Left ventricle myocardium inferior (tissue), 1 donor: ENCODE results near the gene CASP12. TPM values are rescaled to one million over a fixed set of nuclear protein-coding genes. Genes with fewer than 3 reads are reported as not detected.

Experiments
- DNase-seq: peaks from one replicate; pipeline ENCODE4 v3.0.0-alpha.2; 2020
- H3K27ac ChIP-seq: fragments of 200-600 bp; replicated peaks from 2 replicates; pipeline ENCODE4 v1.8.0; 2021
- H3K27me3 ChIP-seq: fragments of 200-600 bp; 2 replicates; pipeline ENCODE4 v1.8.0; 2021; ENCODE audit warnings: low read depth
- H3K36me3 ChIP-seq: fragments of 200-600 bp; 2 replicates; pipeline ENCODE4 v1.8.0; 2021
- H3K4me1 ChIP-seq: fragments of 200-600 bp; 2 replicates; pipeline ENCODE4 v1.8.0; 2021
- H3K4me3 ChIP-seq: fragments of 200-600 bp; 2 replicates; pipeline ENCODE4 v1.8.0; 2021; ENCODE audit warnings: mild to moderate bottlenecking, moderate library complexity
- H3K9me3 ChIP-seq: fragments of 200-600 bp; replicated peaks from 2 replicates; pipeline ENCODE4 v1.8.0; 2021
- CTCF ChIP-seq: fragments of 200-600 bp; IDR thresholded peaks from 2 replicates; pipeline ENCODE4 v1.8.0; 2021; ENCODE audit warnings: antibody characterized with exemption, mild to moderate bottlenecking, borderline replicate concordance
- intact Hi-C: fragments of 100-400 bp; cut with micrococcal nuclease; formaldehyde crosslinking; loops from one replicate; pipeline ENCODE4 v1.11.0; 2022
- total RNA-seq: library from RNA; stranded (reverse); fragmentation: NEBNext Ultra II Directional; extraction: Animal tissue kit (Norgen Biotek cat#: 25700); gene quantifications from one replicate; pipeline ENCODE4 v1.2.1, GENCODE V29; 2021
- donor health status: DM: no; HTN: yes; CAD: no; lungs with severe emphysema.

Gene CASP12
- total RNA-seq, 1 donor from 2014 or later = not detected

GRCh38 chr11:104846216-104846615 is 52.0 kb downstream of the CASP12 start:
- TF ChIP-seq CTCF = no peak
- Histone ChIP-seq H3K4me1 (no peaks in the 10 kb centered on the region), H3K4me3 (no peak overlapping the region), H3K9me3 (peaks cover 7% of the 10 kb centered on the region), H3K36me3 (no peaks in the 10 kb centered on the region), H3K27me3 (no peaks in the 10 kb centered on the region), H3K27ac (no peak overlapping the region)
- no peak for DNase-seq
- intact Hi-C loops = no loop called here

- no peak overlapping the region for H3K27ac ChIP-seq
- no peak overlapping the region for H3K4me3 ChIP-seq
- intact Hi-C loops = no loop called here
- TF ChIP-seq CTCF = no peak
- DNase-seq = no peak
- H3K4me1 ChIP-seq = no peaks in the 10 kb centered on the region
- no peaks in the 10 kb centered on the region for H3K27me3 ChIP-seq
- H3K9me3 ChIP-seq = peaks cover 13% of the 10 kb centered on the region
- no peaks in the 10 kb centered on the region for H3K36me3 ChIP-seq
These were observed 53.8 kb downstream of the CASP12 start for GRCh38 chr11:104844451-104844850.

- intact Hi-C loops = no loop called here
- no peak for DNase-seq
- H3K4me1 ChIP-seq = no peaks in the 10 kb centered on the region
These were observed 55.0 kb downstream of the CASP12 start for GRCh38 chr11:104843150-104843836.

GRCh38 chr11:104841973-104842525 is 56.2 kb downstream of the CASP12 start:
- Histone ChIP-seq H3K27ac (no peak overlapping the region), H3K4me1 (no peaks in the 10 kb centered on the region), H3K36me3 (no peaks in the 10 kb centered on the region), H3K4me3 (no peak overlapping the region), H3K9me3 (peaks cover 22% of the 10 kb centered on the region), H3K27me3 (no peaks in the 10 kb centered on the region)
- intact Hi-C loops = no loop called here
- TF ChIP-seq CTCF = no peak
- DNase-seq = no peak

More at GRCh38 chr11:104843150-104843836, 55.0 kb downstream of the CASP12 start:
- Histone ChIP-seq H3K4me3 (no peak overlapping the region), H3K9me3 (peaks cover 23% of the 10 kb centered on the region), H3K36me3 (no peaks in the 10 kb centered on the region), H3K27ac (no peak overlapping the region), H3K27me3 (no peaks in the 10 kb centered on the region)
- TF ChIP-seq CTCF = no peak

- H3K27me3 ChIP-seq = no peaks in the 10 kb centered on the region
These were observed 57.1 kb downstream of the CASP12 start for GRCh38 chr11:104841185-104841584.

More at GRCh38 chr11:104841185-104841584, 57.1 kb downstream of the CASP12 start:
- DNase-seq = no peak
- TF ChIP-seq CTCF = no peak
- Histone ChIP-seq H3K27ac (no peak overlapping the region), H3K4me3 (no peak overlapping the region), H3K36me3 (no peaks in the 10 kb centered on the region), H3K9me3 (peaks cover 16% of the 10 kb centered on the region), H3K4me1 (no peaks in the 10 kb centered on the region)
- intact Hi-C loops = no loop called here
